HG03159 (cell line): Measurements from ENCODE around the gene C4orf17.
"Not testable (repeated sequence)": the region's sequence is repeated elsewhere in the genome, so short reads cannot be mapped to it uniquely, and the experiment has no call there.

Experiments
- ATAC-seq: cut with Tn5 transposase; IDR thresholded peaks from one replicate; pipeline ENCODE4 v1.9.1; 2021; ENCODE audit warnings: mild to moderate bottlenecking, moderate library complexity; ENCODE audit not compliant: unreplicated experiment

C4orf17 gene

DNA sequence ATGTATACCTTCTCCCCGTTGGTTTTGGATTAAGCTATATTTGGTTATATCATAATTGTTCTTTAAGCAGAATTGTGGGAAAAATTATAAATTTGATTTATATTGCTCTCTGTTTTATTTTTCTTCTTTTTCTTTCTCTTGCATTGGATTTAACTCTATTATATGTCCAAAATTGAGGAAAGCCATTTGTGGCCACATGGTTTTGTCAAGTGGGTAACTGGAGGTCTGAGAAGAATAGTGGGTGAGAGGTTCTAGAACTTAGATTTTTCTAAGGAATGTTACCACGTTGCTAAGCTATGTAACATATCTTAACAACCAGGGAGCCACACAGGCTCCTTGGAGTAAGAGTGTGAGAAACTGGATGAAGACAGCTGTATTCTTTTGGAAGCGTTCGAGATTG lies at the start of gene C4orf17:
TSS of gene C4orf17 (plus strand) at position 301 of the 400 bp plus-strand sequence. CDS start 2,061 bp downstream, outside the sequence.
- no peak for ATAC-seq

DNA sequence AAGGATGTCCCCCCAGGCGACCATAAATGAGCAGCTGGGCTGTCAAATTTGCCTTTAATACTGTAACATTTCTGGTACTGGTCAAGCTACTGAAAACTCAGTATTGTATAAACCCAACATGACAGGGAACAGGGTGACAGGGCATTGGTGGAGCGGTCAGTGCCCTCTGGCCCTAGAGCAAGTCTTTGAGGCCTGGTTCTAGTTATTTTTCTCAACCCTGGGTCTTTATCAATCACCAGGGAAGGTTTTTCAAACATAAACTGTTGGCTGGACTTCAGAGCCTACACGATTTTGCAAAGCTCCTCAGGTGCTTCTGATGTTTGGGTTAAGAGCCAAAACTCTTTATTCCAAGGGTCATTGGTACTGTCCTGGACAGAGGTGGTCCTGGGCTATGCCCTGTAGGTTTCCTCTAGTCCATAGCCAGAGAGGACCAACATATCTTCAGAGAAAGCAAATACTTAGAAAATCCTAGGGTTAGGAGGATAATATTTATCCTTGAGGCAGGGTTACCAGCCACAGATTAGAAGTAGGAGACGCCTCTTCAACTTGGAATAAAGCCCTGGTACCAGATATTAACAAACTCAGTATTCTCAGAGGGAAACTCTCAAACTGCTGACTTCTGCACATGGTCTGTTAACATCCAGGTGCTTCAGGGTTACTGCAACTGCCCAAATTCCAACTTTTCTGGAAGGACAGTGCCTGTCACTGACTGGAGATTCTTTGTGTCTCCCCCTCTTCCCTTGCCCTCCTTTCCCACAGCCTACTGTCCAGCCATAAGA lies 49.0 kb upstream of the C4orf17 start:
- ATAC-seq, result no peak

DNA sequence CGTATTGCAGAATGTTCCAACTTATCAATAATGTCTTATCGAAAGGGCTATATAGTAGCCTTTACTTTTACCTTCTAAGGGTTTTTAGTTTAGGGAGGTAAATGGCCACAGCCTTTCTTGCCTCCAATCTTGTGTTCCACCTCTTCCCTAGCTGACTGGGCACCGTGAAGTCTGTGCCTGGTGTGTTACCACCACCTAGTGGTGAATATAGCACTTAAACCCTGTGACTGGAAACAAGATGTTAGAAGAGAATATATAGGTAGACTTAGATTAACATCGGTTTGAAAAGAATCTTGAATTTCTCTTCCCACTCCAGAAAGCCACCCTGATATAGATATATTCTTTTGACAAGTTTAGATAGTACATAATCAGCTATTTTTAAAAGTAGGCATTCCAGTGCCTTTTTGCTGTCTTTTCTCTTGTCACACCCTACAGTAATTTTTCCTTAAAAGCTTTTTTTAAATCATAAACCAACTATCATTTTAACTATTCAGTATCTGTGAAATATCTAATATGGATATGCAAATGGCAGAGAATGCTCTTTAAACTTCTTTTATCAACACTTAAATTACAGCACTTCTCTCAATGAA lies 47.9 kb upstream of the C4orf17 start:
- ATAC-seq, result peak; percentile 97

- ATAC-seq, result no peak
These were observed 47.3 kb upstream of the C4orf17 start for GRCh38 chr4:99463566-99463965.

DNA sequence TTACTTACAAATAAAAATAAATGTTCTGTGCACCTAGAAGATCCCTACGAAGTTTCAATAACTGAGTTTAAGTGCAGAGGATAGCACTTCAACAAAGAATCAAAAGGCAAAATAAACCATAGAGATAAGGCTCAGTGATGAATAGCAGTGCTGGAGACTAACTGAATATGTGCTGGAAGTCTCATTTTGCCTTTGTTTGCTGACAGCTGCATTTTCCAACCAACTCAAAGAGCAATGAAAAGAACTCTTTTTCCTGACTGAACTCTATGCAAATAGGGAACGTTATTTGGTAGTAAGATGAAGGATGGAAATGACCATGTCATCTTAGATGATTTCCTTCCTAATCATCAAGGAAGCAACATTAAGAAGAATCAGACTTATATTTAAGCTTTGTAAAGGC lies 42.9 kb upstream of the C4orf17 start:
- no peak for ATAC-seq

- ATAC-seq, result no peak
These were observed 41.9 kb upstream of the C4orf17 start for GRCh38 chr4:99468889-99469288.

DNA sequence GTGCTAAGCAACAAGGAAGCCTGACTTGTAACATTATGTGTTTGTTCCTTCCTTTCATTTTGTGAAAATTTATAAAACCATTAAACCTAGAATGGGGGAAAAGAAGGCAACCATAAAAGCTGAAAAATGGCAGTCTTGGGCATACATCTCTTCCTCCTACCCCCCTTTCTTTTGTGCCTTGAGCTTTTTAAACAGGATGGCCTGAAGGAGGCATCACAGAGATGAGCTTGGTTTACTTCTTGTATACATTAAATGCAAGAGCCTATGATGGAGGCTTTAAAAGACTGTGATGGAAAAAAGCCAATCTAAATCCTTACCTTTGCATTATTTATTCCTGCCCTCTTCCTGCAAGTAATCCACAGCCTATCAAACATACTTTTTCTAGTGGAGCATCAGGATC lies 39.5 kb upstream of the C4orf17 start:
- ATAC-seq, result no peak

DNA sequence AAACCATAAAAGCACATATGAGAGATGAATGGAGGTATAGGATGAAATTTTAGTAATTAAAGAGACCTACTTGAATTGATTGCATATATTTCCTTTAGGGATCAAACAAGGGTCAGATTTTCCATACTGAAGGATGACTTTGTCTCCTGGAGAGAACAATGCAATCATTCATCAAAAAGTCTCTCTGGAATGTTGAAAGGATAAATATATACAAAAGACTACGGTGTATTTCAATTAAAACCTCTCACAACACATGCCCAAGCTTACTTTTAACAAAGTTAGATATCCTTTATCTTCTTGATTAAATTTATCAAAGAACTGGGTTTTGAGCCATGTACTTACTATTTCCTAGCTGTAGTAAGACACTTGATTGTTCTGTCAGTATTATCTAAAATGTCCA lies 38.9 kb upstream of the C4orf17 start:
- no peak for ATAC-seq

DNA sequence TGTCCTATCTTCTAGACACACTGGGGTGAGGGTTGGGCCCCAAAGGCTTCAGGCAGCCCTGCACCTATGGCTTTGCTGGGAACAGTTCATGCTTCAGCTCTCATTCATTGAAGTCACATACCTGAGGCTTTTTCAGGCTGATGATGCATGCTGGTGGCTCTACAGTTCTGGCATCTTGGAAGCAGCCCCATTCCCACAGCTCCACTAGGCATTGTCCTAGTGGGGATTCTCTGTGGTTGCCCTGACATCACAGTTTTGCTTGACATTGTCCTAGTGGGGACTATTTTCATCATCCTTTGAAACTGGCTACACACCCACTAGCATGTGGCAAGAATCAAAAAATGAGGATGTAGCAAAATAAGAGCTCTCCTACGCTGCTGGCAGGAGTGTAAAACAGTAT lies 37.7 kb upstream of the C4orf17 start:
- no peak for ATAC-seq

DNA sequence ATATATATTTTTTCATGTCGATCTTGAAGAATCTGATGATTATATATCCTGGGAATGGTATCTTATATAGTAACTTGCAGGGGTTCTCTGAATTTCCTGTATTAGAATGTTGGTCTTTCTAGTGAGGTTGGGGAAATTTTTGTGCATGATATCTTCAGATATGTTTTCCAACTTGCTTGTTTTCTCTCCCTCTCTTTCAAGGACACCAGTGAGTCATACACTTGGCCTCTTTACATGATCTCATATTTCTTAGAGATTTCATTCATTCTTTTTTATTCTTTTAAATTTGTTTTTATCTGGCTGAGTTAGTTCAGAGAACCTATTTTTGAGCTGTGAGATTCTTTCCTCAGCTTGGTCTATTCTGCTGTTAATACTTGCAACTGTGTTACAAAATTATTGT lies 27.2 kb upstream of the C4orf17 start:
- no peak for ATAC-seq

DNA sequence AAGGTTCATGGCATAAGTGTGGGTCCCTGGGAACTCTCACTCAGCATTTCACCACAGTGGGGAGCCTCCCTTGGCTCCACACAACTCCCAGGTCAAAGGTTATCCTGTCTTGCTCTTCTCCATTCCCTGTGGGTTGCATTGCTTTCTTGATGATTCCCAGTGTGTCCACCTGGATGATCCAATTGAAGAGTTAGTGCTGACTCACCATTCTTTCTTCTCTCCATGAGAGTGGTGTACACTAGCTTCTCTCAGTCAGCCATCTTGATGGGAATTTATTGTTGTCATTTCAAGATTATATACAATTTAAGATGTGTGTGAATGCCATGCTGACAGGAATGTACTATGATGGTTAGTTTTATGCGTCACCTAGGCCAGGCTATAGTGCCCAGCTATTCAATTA lies 25.6 kb upstream of the C4orf17 start:
- no peak for ATAC-seq

GRCh38 chr4:99486648-99487047 lies 24.2 kb upstream of the C4orf17 start:
- not testable (repeated sequence) for ATAC-seq

DNA sequence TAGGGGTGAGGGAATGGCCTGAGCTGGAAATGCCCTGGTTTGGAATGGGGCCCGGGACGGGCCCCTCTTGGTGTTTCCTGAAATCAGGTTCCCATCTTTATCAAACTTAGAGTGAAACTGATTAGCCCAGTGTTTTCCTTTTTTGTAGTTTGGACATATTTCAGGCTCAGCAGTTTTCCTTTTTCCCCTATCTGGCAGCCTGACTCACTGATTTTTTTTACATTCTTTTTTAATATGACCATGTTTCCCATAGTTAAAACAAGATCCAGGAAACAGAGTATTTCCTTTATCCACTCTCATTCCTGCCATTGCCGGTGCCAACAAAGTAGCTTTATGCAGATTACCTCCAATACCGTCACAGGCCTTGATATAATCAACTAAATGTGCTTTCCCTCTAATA lies 20.5 kb upstream of the C4orf17 start:
- no peak for ATAC-seq

GRCh38 chr4:99504804-99505502 lies 5.9 kb upstream of the C4orf17 start:
- ATAC-seq, result no peak

- ATAC-seq, result no peak
These were observed 4.0 kb upstream of the C4orf17 start for GRCh38 chr4:99506781-99507180.

- ATAC-seq, result no peak
These were observed 3.5 kb upstream of the C4orf17 start for GRCh38 chr4:99507349-99507748.

- no peak for ATAC-seq
These were observed 3.1 kb upstream of the C4orf17 start for GRCh38 chr4:99507762-99508161.

- ATAC-seq, result no peak
These were observed 7.9 kb downstream of the C4orf17 start for GRCh38 chr4:99518601-99519295.

- ATAC-seq, result no peak
These were observed 18.4 kb downstream of the C4orf17 start for GRCh38 chr4:99529228-99529627.

DNA sequence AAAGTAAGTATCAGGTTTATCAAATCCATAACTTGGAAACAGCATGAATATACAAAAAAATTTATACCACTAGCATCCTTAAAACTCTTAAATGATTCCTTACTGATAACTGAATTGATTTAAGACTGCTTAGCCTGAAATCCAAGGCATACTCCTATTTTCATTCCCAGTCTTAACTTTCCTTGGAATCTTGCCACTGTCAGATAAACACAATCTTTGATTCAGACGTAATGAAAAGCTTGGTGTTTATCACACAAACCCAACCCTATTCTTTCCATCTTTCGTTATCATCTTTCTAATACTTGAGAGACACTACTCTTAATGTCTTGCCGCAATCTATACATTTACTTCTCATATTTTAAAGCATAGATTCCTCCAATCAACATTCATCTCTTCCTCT lies 19.1 kb downstream of the C4orf17 start:
- no peak for ATAC-seq

GRCh38 chr4:99534699-99535098 lies 23.9 kb downstream of the C4orf17 start:
- not testable (repeated sequence) for ATAC-seq
